ENCODE data around the gene LRRC8E.

Gene LRRC8E

GRCh38 chr19:7868671-7869452 is 19.4 kb upstream of the LRRC8E start:
- peak; percentile 27 for TF ChIP-seq CTCF (IDR thresholded peaks at IDR 0.05; ENCODE audit: low read depth, low read length)
- peak; percentile 57 to 67 for DNase-seq (ENCODE audit: low read depth in 2 of 2)

DNA sequence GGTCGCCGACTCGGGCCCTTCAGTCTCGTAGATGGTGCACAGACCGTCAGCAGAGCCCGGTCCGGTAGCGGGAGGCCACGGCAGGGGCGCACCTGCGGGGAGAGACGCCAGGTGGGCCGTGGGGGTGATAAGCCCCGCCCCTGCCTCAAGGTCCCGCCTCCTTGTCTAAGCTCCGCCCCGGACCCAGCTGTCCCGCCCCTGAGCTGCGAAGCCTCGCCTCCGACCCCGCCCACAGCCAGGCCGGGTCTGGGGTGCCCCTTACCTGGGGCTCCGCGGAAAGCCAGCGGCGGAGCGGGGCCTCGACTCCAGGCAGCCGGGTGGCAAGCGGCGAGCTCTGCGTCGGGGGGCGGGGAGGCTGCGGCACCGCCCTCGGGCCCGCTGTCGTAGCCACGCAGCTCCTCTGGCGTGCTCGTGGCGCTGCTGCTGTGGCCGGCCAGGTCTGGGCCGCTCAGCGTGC is 18.8 kb upstream of the LRRC8E start:
- peak overlapping the region; percentile 32 to 35 for H3K4me3 ChIP-seq (replicated peaks in 1 of 2; ENCODE audit: low read depth in 2 of 2, low read length in 2 of 2)
- TF ChIP-seq CTCF (IDR thresholded peaks at IDR 0.05; ENCODE audit: low read depth, low read length) = no peak
- peak; percentile 47 to 49 for DNase-seq (ENCODE audit: low read depth in 2 of 2)

More at GRCh38 chr19:7868671-7869452, 19.4 kb upstream of the LRRC8E start:
- peak overlapping the region; percentile 32 to 35 for H3K4me3 ChIP-seq (replicated peaks in 1 of 2; ENCODE audit: low read depth in 2 of 2, low read length in 2 of 2)

- peak overlapping the region in 1 of 2 donors; percentile 35 for H3K4me3 ChIP-seq (replicated peaks in 1 of 2; ENCODE audit: low read depth in 2 of 2, low read length in 2 of 2)
- peak; percentile 19 to 31 for DNase-seq (ENCODE audit: low read depth in 2 of 2)
- no peak for TF ChIP-seq CTCF (IDR thresholded peaks at IDR 0.05; ENCODE audit: low read depth, low read length)
Measured at GRCh38 chr19:7869910-7870511, 18.3 kb upstream of the LRRC8E start.

DNA sequence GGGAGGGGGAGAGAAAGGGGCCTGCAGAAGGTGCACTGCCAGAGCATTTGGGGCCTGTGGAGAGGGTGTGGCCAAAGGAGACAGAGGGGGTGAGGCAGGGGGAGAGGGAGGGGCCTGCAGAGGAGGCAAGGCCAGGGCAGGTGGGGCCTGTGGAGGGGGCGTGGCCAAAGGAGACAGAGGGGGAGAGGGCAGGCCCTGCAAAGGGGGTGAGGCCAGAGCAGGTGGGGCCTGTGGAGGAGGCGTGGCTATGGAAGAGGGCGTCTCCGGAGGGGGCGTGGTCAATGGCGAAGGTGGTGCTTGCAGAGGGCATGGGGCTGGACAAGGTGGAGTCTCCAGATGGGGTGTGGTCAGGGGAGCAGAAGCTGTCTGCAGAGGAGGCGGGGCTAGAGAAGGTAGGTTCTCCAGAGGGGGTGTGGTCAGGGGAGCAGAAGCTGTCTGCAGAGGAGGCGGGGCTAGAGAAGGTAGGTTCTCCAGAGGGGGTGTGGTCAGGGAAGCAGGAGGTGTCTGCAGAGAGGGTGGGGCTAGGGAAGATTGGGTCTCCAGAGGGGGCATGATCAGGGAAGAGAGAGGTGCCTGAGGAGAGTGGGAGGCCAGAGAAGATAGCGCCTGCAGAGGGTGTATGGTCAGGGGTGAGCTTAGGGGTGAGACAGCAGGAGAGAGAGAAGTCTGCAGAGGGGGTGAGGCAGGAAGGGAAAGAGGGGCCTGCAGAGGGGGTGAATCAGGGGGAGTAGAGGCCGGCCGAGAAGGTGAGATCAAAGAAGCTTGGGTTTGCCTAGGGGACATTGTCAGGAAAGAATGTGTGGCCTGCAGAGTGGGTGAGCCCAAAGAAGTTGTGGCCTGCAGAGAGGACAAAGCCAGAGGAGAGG is 17.5 kb upstream of the LRRC8E start:
- no peak for TF ChIP-seq CTCF (IDR thresholded peaks at IDR 0.05; ENCODE audit: low read depth, low read length)
- peak; percentile 48 to 51 for DNase-seq (ENCODE audit: low read depth in 2 of 2)
- no peak overlapping the region for H3K4me3 ChIP-seq (replicated peaks in 1 of 2; ENCODE audit: low read depth in 2 of 2, low read length in 2 of 2)

- peak overlapping the region; percentile 31 to 40 for H3K4me3 ChIP-seq (replicated peaks in 1 of 2; ENCODE audit: low read depth in 2 of 2, low read length in 2 of 2)
- TF ChIP-seq CTCF (IDR thresholded peaks at IDR 0.05; ENCODE audit: low read depth, low read length) = no peak
- DNase-seq (ENCODE audit: low read depth in 2 of 2) = peak; percentile 97
Measured at GRCh38 chr19:7871437-7872305, 16.6 kb upstream of the LRRC8E start.

Measured in cardiac fibroblast (primary cell).